Islet precursor cell (in vitro differentiated cells): ENCODE results near the gene PPP1R27.

Experiments
- DNase-seq: peaks from one replicate; pipeline ENCODE4 v3.0.0-alpha.2; 2018

PPP1R27 gene

DNA sequence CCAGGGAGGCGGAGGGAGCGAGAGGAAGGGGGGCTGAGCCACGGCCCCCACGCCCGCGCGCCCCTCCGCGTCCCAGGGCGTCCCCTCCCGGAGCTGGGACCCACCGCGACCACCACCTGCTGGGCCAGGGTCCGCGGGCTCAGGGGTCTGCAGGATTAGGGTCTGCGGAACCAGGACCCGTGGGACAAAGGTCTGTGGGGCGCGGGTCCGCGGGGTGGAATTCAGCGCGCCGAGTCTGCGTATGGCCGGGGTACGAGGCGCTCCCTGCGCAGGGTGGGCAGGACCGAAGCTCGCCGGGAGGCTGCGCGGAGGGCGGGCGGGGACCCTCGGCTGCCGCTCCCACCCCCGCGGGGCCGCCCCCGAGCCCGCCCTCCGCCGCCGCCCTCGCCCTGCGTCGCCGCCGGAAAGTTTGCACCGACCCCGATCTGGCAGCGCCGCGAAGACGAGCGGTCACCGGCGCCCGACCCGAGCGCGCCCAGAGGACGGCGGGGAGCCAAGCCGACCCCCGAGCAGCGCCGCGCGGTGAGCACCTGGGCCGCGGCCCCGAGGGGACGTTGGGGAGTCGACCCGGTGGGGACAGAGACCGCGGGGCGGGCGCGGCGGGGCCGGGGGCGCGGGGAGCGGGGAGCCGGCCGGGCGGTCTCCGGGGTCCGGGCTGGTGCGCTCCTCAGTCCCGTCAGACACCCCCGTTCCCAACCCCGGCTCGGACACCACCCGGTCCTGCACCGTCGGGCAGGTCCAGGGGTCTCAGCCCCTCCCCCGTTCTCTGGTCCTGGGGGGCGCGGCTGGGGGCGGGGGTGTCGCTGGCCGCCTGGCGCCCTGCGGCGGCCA, 30.9 kb downstream of the PPP1R27 start, which contains the start of gene GCGR:
Gene GCGR (plus strand): TSS at position 423 of the 831 bp plus-strand sequence. CDS start 4,869 bp downstream, outside the sequence.
- DNase-seq = no peak

DNA sequence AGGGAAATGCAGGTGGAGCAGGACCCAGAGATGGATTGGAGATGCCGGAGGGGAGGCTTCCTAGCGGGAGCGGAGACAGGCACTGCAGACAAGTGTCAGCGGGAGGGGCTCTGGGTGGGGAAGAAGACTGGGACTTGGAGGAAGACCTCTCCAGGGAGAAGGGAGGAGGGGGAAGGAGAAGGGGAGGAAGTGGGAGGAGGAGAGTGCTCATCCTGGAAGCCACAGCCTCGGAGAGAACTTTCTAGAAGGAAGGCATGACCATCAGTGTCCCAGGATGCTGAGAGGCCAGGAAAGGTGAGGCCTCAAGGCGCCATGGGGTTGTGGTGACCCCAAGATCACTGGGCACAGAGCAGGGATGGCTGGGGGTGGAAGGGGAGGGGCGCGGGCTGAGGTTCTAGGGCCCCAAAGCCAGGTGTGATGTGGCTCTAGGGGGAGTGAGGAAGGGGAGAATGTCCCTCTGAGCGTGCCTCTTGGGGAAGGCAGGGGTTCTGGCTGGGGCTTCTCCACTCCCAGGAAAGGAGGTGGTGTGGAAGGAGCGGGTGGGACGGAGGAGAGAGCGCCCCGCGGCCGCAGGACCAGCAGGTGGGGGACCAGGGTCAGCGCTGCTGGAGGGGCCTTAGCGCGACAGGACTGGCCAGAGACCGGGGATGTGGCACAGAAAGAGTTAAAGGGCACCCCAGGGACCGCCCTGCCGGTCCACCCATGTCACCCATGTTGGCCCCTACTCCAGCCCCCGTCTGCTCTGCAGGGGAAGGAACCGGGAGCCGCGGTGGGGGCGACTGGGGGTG, 31.8 kb downstream of the PPP1R27 start:
- DNase-seq = no peak

DNA sequence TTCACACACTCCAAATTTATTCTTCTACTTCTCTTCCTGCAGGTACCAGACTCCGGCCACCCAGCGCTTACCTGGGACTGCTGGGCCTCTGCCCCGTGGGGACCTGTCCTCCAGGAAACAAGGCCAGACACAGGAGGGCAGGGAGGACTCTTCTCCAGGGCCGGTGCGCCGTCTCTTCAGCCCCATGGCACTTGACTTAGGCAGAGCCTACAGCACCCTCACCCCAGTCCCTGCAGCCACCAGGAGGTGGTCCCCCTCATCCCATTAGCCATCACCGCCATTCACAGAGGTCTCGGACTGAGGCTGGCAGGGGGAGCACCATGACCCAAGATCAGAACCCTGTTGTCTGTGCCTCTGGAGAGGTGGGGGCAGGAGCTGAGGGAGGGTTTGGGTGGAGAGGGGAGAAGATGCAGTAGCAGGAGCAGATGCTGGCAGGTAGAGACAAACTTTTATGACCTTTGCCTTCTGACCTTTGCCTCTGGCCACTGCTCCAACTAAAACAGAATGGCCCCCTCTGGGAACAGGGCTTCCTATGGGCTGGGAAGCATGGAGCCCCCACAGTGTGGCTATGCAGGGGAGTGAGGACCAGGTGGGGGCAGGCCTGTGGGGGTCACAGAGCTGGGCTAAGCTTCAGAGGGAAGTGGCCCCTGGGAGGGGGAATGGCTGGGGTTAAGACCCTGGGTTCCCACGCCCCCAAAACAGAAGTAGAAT, 32.6 kb downstream of the PPP1R27 start:
- no peak for DNase-seq

DNA sequence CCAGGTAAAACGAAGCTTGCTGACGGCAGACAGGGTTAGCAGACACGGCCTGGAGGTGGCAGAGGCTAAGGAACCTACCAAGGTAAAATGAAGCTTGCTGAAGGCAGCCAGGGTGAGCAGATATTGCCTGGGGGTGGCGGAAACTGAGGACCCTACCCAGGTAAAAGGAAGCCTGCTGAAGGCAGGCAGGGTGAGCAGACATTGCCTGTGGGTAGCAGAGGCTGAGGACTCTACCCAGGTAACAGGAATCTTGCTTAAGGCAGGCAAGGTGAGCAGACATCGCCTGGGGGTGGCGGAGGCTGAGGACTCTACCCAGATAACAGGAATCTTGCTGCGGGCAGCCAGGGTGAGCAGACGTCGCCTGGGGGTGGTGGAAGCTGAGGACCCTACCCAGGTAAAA, 33.5 kb downstream of the PPP1R27 start:
- no peak for DNase-seq

DNA sequence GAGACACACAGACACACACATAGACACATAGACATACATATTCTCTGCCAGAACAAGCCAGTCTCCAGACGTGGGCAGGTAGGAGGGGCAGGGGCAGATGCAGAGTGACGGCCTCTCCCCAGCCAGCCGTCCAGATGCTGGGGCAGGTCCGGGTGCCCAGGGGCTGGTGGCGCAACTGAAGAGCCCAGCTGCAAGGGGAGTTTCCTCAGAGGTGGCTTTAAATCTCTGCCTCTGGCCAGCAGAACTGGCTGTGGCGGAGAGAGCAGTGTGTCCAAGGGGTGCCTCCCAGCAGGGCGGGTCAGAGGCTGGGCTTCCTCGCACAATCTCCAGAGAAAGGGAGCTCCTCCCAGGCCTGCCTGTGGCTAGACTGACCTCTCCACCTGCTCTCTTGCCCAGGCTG, 40.3 kb downstream of the PPP1R27 start:
- peak; percentile 77 for DNase-seq

DNA sequence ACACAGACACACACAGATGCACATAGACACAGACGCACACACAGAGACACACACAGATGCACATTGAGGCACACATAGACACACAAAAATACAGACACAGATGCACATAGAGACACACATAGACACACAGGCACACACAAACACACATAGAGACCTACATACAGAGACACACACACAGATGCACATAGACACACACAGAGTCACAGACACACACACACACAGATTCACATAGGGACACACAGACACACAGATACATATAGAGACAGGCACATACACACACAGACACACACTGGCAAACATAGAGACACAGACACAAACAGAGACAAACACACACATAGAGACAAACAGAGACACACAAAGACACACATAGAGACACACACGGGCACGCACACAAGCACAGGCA, 40.8 kb downstream of the PPP1R27 start:
- no peak for DNase-seq

DNA sequence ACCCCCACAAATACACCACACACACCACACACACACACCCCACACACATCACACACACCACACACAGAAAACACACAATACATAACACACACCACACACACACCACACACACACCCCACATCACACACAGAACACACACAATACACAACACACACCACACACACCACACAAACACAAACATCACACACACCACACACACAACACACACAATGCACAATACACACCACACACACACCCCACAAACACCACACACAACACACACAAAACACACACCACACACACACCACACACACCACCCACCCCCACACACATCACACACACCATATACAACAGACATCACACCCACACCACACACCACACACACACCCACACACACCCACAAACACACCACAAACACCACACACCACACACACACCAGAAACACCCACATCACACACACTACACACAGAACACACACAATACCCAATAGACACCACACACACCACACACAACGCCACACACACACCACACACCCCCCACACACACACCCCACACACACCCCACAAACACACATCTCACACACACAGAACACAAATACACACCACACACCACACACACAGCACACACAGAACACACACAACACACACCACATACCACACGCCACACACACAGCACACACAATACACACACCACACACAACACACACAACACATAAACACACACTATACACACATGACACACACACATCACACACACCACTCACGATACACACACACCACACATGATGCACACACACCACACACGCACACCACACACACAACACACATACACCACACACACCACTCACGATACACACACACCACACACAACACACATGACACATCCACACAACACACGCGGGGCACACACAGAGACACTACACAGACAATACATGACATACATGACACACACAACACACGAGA, 41.9 kb downstream of the PPP1R27 start:
- DNase-seq = no peak
